ENCODE measurements around the gene VPS26A.

DNA sequence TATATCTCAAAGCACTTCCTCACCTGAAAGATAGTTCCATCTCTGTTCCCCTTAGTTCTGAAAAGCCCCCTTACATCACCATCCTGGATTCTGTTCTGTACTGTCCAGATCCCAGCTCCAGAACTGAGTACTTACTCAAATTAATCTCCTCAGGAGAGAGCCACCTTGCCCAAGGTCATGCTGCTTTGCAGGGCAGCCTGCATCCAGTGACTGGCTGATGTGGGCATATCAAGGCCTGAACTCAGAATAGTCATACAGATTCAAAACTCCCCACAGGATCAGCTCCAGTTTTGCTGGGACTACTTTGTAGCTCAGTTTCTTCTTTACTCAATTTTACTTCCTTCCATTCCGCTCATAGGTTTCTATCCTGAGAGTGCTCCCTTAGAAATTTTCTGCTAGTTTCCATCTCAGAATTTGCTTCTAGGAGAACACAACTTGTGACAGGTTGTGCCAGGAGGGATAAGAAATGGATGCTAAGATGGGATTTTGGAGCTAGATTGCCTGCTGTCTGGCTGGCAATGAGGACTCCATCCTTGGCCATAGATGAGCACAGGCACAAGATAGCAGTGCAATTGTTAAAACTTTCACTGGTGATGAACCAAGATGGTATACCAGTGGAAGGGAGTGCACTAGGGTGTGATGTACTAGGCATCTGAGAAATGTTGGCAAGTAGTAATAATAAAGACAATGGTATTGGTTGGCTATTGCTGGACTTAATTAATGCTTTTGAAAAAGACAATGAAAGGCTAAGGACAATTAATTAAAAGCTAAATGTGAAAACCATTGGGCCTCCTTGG, 18.8 kb upstream of the VPS26A start:
- TF ChIP-seq, protein P1, sequence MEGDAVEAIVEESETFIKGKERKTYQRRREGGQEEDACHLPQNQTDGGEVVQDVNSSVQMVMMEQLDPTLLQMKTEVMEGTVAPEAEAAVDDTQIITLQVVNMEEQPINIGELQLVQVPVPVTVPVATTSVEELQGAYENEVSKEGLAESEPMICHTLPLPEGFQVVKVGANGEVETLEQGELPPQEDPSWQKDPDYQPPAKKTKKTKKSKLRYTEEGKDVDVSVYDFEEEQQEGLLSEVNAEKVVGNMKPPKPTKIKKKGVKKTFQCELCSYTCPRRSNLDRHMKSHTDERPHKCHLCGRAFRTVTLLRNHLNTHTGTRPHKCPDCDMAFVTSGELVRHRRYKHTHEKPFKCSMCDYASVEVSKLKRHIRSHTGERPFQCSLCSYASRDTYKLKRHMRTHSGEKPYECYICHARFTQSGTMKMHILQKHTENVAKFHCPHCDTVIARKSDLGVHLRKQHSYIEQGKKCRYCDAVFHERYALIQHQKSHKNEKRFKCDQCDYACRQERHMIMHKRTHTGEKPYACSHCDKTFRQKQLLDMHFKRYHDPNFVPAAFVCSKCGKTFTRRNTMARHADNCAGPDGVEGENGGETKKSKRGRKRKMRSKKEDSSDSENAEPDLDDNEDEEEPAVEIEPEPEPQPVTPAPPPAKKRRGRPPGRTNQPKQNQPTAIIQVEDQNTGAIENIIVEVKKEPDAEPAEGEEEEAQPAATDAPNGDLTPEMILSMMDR (conservative IDR thresholded peaks at IDR 0.05 in 1 of 2, IDR thresholded peaks at IDR 0.05 in 1 of 2; ENCODE audit: low read depth in 1 of 2, low read length in 2 of 2), result no peak
- TF ChIP-seq EZH2 (IDR thresholded peaks at IDR 0.05; ENCODE audit: low read length, missing control alignments), result no peak

Measured in fibroblast of lung (primary cell).